GM12865 (cell line): ENCODE data around the gene PID1.

ENCODE experiments used
- DNase-seq: peaks from one replicate; pipeline ENCODE4 v3.0.0; 2010; ENCODE audit warnings: low read depth
- H3K4me3 ChIP-seq: 2 replicates; pipeline ENCODE4 v1.5.1; 2011; ENCODE audit warnings: mild to moderate bottlenecking, low read depth, low read length, control low read depth
- CTCF ChIP-seq: IDR thresholded peaks from 2 replicates; pipeline ENCODE4 v1.5.1; 2011; ENCODE audit warnings: low read length, control low read depth, low read depth, inconsistent platforms; ENCODE audit not compliant: insufficient read depth; ENCODE audit errors: missing control alignments

The PID1 gene

GRCh38 chr2:228983700-228984099, 287.4 kb downstream of the PID1 start:
- TF ChIP-seq CTCF: no peak
- no peak overlapping the region for H3K4me3 ChIP-seq
- DNase-seq: no peak

DNA sequence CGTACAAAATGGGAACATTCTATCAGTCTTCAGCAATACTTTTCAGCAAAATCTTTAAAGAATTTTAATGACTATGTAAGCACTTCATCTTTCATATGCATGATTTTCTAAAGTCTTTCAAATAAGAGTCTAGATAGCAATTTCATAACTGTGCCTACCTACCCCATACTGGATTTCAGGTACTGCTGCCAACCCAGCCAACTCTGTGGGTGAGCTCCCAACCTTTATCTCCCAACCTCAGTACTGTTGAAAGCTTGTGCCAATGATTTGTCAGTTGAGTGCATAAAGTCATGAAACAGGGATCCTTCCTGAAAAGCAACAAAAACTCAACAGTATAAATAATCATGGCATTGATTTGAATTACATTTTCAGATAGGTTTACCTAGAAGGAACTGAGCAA, 296.9 kb downstream of the PID1 start:
- DNase-seq: no peak
- TF ChIP-seq CTCF: no peak

More for the DNA sequence above, 296.9 kb downstream of the PID1 start:
- H3K4me3 ChIP-seq: no peak overlapping the region
